Measurements from ENCODE around the gene SH3D21. TPM values are rescaled to one million over a fixed set of nuclear protein-coding genes. Genes with fewer than 3 reads are reported as not detected.
A peak's percentile ranks its signal among the peaks of the same experiment; 100 is the strongest.

SH3D21 gene
- total RNA-seq, 4 donors from 2014 or later: 10.7 to 25.1 (median 16.9) TPM

- no peak for TF ChIP-seq POLR2A (IDR thresholded peaks at IDR 0.05)
- TF ChIP-seq, protein P1, sequence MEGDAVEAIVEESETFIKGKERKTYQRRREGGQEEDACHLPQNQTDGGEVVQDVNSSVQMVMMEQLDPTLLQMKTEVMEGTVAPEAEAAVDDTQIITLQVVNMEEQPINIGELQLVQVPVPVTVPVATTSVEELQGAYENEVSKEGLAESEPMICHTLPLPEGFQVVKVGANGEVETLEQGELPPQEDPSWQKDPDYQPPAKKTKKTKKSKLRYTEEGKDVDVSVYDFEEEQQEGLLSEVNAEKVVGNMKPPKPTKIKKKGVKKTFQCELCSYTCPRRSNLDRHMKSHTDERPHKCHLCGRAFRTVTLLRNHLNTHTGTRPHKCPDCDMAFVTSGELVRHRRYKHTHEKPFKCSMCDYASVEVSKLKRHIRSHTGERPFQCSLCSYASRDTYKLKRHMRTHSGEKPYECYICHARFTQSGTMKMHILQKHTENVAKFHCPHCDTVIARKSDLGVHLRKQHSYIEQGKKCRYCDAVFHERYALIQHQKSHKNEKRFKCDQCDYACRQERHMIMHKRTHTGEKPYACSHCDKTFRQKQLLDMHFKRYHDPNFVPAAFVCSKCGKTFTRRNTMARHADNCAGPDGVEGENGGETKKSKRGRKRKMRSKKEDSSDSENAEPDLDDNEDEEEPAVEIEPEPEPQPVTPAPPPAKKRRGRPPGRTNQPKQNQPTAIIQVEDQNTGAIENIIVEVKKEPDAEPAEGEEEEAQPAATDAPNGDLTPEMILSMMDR (IDR thresholded peaks at IDR 0.05): no peak
- Histone ChIP-seq H3K27me3 (no peaks in the 10 kb centered on the region), H3K27ac (no peak overlapping the region), H3K36me3 (peaks cover 19 to 23% of the 10 kb centered on the region in 2 donors), H3K4me3 (replicated peaks in 1 of 3) (no peak overlapping the region), H3K4me1 (peaks cover 41 to 45% of the 10 kb centered on the region in 2 donors), H3K9me3 (no peaks in the 10 kb centered on the region)
- intact Hi-C loops (cut with DNase I): no loop called here
- WGBS, 2 donors: 84 to 89% methylated on average over 4 of the region's 4 CpGs
- DNase-seq: no peak
Measured at GRCh38 chr1:36355811-36356210, 49.6 kb downstream of the SH3D21 start.

GRCh38 chr1:36358514-36359084 lies 52.4 kb downstream of the SH3D21 start:
- Histone ChIP-seq H3K4me3 (replicated peaks in 1 of 3) (no peak overlapping the region), H3K27ac (peak overlapping the region; percentile 75 to 90 (median 86)), H3K36me3 (peaks cover 23 to 27% of the 10 kb centered on the region in 2 donors), H3K9me3 (no peaks in the 10 kb centered on the region), H3K4me1 (peaks cover 32 to 34% of the 10 kb centered on the region in 2 donors), H3K27me3 (no peaks in the 10 kb centered on the region)
- TF ChIP-seq, protein P1 (IDR thresholded peaks at IDR 0.05): no peak
- TF ChIP-seq POLR2A (IDR thresholded peaks at IDR 0.05): no peak
- intact Hi-C loops (cut with DNase I): no loop called here
- peak; percentile 38 to 53 for DNase-seq
- 81 to 87% methylated on average over 13 of the region's 13 CpGs for WGBS, 2 donors

DNA sequence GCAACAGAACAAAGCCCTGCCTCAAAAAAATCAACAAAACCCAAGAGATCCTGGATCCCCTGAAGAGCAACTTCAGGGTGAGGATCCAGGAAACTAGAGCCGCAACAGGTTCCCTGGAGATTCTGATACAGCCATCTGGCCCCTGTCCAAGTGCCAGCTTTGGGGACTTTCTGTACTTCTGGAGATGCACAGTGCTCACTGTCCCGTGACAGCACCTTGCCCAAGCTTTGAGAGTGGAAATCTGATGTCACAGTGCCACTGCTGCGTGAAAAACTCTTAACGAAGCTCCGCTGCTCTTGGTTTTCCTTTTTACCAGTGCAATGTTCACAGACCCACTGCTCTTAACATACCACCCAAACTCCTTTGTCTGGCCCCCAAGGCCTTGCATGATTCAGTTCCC lies 53.2 kb downstream of the SH3D21 start:
- Histone ChIP-seq H3K27ac (peak overlapping the region; percentile 86 to 90 (median 87)), H3K4me3 (replicated peaks in 1 of 3) (no peak overlapping the region), H3K36me3 (peaks cover 18 to 21% of the 10 kb centered on the region in 2 donors), H3K9me3 (no peaks in the 10 kb centered on the region), H3K4me1 (peaks cover 38 to 40% of the 10 kb centered on the region in 2 donors), H3K27me3 (no peaks in the 10 kb centered on the region)
- WGBS, 2 donors: 27 to 41% methylated on average over 5 of the region's 5 CpGs
- intact Hi-C loops (cut with DNase I): no loop called here
- TF ChIP-seq POLR2A (IDR thresholded peaks at IDR 0.05): peak in 1 of 2 donors; percentile 26
- TF ChIP-seq, protein P1 (IDR thresholded peaks at IDR 0.05): no peak
- DNase-seq: peak; percentile 98 to 99

DNA sequence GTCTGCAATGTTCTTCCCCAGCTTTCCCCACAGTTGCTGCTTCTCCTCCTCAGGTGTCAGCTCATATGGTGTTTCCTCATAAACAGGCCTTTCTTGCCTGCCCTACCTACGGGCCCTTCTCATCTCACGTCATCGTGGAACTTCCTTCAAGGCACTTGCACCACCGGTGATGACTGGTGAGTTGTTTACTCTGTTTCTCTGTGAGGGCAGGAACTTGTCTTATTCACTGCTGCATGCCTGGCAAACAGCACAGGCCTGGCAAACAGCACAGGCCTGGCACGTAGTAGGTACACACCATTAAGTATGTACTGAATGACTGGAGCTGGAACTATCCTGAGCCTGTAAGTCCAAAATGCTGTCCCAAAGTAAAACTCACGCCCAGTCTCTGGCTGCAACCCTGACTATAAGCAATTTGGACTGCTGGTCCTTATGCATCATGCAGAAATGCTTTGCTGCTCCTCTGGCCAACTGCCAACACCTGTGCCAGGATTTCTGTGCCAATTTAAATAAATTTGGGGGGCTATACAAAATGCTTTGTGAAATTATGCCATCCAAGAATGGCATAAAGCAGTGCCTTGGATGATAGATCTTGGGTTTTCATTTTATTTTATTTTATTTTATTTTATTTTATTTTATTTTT lies 53.9 kb downstream of the SH3D21 start:
- intact Hi-C loops (cut with DNase I): no loop called here
- Histone ChIP-seq H3K4me1 (peaks cover 41 to 43% of the 10 kb centered on the region in 2 donors), H3K27me3 (no peaks in the 10 kb centered on the region), H3K4me3 (replicated peaks in 1 of 3) (no peak overlapping the region), H3K27ac (peak overlapping the region; percentile 86 to 90 (median 87)), H3K36me3 (peaks cover 12 to 16% of the 10 kb centered on the region in 2 donors), H3K9me3 (no peaks in the 10 kb centered on the region)
- WGBS, 2 donors: 31 to 43% methylated on average over 6 of the region's 6 CpGs
- peak; percentile 55 to 71 for DNase-seq
- TF ChIP-seq POLR2A (IDR thresholded peaks at IDR 0.05): no peak
- TF ChIP-seq, protein P1 (IDR thresholded peaks at IDR 0.05): no peak

- H3K27ac ChIP-seq: peak overlapping the region in 2 of 3 donors; percentile 44 to 83
- H3K9me3 ChIP-seq: no peaks in the 10 kb centered on the region
- peak; percentile 58 to 61 for DNase-seq
- intact Hi-C loops (cut with DNase I): no loop called here
- H3K36me3 ChIP-seq: peaks cover 0 to 8% of the 10 kb centered on the region in 2 donors
- TF ChIP-seq POLR2A (IDR thresholded peaks at IDR 0.05): no peak
- TF ChIP-seq, protein P1 (IDR thresholded peaks at IDR 0.05): no peak
- H3K27me3 ChIP-seq: no peaks in the 10 kb centered on the region
- peaks cover 60 to 71% of the 10 kb centered on the region in 2 donors for H3K4me1 ChIP-seq
- WGBS, 2 donors: 74 to 82% methylated on average over 1 of the region's 1 CpG
- H3K4me3 ChIP-seq (replicated peaks in 1 of 3): no peak overlapping the region
Measured at GRCh38 chr1:36365381-36365780, 59.2 kb downstream of the SH3D21 start.

Data from thyroid gland (tissue), 4 donors.